IPS-15b (cell line): ENCODE measurements around the gene EPB41L3.

Experiments used
- H3K27me3 ChIP-seq: one replicate; pipeline ENCODE4 v1.6.1; 2013; ENCODE audit warnings: low read length; ENCODE audit not compliant: control insufficient read depth, insufficient read depth
- H3K36me3 ChIP-seq: one replicate; pipeline ENCODE4 v1.6.1; 2013; ENCODE audit warnings: low read length; ENCODE audit not compliant: control insufficient read depth, insufficient read depth
- H3K4me1 ChIP-seq: one replicate; pipeline ENCODE4 v1.6.1; 2013; ENCODE audit warnings: mild to moderate bottlenecking, low read length; ENCODE audit not compliant: control insufficient read depth, insufficient read depth
- H3K4me3 ChIP-seq: one replicate; pipeline ENCODE4 v1.5.1; 2013; ENCODE audit warnings: low read depth, low read length
- H3K9ac ChIP-seq: one replicate; pipeline ENCODE4 v1.6.1; 2013; ENCODE audit warnings: low read depth, mild to moderate bottlenecking, low read length
- H3K9me3 ChIP-seq: one replicate; pipeline ENCODE4 v1.6.1; 2013; ENCODE audit warnings: mild to moderate bottlenecking, low read length; ENCODE audit not compliant: control insufficient read depth, insufficient read depth

EPB41L3 gene

DNA sequence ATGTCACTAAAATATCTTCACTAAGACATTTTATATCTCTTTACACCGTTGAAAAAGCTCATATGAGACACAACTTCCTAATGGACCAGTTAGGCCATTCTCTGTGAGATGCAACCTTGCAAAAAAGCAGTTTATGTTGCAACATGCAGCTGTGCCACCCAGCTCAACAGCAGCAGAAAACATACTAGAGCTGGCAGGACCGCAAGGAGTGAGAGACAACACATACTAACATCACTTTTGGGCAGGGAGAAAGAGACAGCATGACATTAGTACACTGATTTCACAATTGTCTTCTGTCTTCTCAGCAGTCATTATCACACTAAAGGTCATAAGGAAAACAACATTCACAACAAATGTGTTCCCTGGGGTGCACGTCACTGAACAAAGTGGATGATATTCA lies 122.9 kb downstream of the EPB41L3 start:
- Histone ChIP-seq H3K4me3 (no peak overlapping the region), H3K9me3 (no peaks in the 10 kb centered on the region), H3K36me3 (peaks cover 3% of the 10 kb centered on the region), H3K4me1 (no peaks in the 10 kb centered on the region), H3K27me3 (no peaks in the 10 kb centered on the region), H3K9ac (no peak overlapping the region)

DNA sequence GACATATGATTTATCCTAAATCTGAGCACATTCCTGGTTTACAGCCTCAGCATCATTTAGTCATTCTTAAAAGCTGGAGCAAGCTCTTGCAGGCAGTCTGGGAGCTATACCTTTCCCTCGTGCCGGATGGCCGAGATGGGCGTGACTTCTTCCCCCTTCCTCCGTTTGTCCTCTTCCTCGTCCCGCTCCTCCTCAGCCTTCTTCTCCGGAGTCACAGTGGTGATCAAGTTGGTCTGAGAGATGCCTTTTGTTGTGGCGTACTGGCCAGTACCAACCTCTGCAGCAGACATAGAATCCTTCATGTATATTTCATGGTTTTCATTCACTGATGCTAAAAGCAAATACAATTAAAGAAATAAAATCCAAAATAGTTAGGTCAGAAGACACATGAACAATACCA lies 124.2 kb downstream of the EPB41L3 start:
- Histone ChIP-seq H3K9me3 (no peaks in the 10 kb centered on the region), H3K4me1 (no peaks in the 10 kb centered on the region), H3K27me3 (no peaks in the 10 kb centered on the region), H3K9ac (no peak overlapping the region), H3K4me3 (no peak overlapping the region), H3K36me3 (peaks cover 3% of the 10 kb centered on the region)

DNA sequence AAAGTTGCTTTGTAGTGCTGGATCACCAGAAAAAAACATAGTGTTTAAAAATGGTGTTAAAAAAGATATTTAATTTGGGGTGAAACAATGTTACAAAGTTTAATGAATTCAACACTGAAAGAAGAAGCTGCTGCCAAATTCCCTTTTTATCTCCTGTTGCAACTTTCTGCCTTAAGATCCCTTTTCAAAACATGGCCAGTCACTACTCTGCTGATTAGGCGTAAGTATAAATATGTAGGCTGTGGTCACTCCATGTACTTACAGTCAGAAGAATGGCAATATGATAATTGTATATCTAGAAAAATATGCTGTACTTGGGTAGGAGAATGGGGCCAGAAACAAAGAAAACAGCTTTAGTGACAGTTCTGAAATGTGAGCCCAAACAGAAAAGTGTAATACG lies 124.8 kb downstream of the EPB41L3 start:
- Histone ChIP-seq H3K4me3 (no peak overlapping the region), H3K9me3 (no peaks in the 10 kb centered on the region), H3K4me1 (no peaks in the 10 kb centered on the region), H3K9ac (no peak overlapping the region), H3K27me3 (no peaks in the 10 kb centered on the region), H3K36me3 (peaks cover 3% of the 10 kb centered on the region)

DNA sequence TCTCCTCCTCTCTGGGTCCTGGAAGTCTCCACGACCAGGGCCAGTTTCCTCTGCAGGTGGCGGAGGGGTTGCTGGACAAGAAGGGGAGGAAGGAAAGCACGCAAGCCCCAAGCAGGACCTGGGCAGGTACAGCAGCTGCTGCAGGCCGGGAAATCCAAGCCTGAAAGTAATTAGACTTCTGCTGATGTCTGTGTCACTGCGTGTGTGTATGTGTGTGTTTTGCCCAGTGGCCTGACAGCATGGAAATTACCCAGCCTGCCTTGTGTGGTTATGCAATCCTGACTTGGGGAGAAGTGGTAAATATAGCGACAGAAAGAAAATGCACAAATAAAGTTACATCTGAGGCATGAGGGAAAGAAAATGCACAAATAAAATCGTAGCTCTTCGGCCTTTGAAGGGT lies 126.5 kb downstream of the EPB41L3 start:
- no peaks in the 10 kb centered on the region for H3K36me3 ChIP-seq
- no peaks in the 10 kb centered on the region for H3K4me1 ChIP-seq
- H3K27me3 ChIP-seq, result no peaks in the 10 kb centered on the region
- no peak overlapping the region for H3K4me3 ChIP-seq
- no peaks in the 10 kb centered on the region for H3K9me3 ChIP-seq
- H3K9ac ChIP-seq, result no peak overlapping the region

DNA sequence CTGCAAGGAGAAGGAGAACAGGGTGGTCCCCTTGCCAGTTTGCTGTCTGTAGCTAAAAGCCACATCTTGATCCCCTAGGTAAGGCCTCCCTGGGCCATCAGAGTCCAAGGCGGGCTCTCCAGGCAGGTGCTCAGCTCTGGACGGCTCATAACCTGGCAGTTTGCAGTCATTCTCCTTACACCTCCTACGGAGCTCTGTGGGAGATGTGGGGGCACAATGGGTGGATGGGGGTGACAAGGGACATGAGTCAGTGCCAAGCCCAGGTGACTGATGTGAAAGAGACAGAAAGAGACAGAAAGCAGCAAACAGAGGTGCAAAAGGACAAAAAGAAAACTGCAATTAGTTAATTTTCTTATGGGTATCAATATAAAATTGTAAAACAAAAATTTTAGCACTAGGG lies 127.7 kb downstream of the EPB41L3 start:
- no peak overlapping the region for H3K9ac ChIP-seq
- H3K4me1 ChIP-seq, result no peaks in the 10 kb centered on the region
- no peaks in the 10 kb centered on the region for H3K36me3 ChIP-seq
- H3K27me3 ChIP-seq, result no peaks in the 10 kb centered on the region
- H3K9me3 ChIP-seq, result no peaks in the 10 kb centered on the region
- H3K4me3 ChIP-seq, result no peak overlapping the region

DNA sequence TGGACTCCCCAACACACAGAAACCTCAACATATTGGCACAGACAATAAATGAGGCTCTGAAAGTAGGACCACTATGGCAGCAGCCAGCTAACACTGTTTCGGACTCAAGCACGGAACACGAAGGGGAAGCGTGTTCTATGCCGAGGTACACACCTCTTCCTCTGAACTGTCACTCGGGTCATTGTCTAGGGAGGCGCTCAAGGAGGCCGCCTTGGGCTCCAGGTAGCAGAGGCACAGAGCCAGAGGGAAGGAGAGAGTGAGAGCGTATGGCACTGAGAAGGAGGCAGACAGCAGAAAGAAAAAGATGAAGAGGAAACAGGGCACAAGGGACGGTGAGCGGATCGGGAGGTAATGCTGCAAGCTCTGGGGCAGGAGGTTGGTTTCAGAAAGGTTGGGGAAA lies 128.1 kb downstream of the EPB41L3 start:
- Histone ChIP-seq H3K4me1 (no peaks in the 10 kb centered on the region), H3K9me3 (no peaks in the 10 kb centered on the region), H3K36me3 (no peaks in the 10 kb centered on the region), H3K4me3 (no peak overlapping the region), H3K27me3 (no peaks in the 10 kb centered on the region), H3K9ac (no peak overlapping the region)

DNA sequence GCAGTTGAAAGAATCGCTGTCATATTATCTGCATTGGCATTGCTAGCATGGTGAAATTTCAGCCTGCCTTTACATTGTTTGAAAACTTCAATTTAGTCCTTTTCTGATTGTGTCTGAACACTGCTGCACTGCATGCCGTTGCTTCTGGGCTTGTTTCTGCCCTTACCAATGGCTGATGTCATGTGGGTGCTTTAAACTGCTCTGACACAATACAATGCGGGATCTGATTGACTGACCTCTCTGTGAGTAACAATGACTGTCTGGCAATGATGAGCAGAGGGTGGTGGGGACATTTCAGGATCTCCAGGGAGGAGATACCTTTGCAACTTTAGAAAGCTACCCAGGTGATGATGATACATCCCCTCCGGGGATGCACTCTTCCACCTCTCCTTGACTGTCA lies 128.8 kb downstream of the EPB41L3 start:
- no peaks in the 10 kb centered on the region for H3K27me3 ChIP-seq
- H3K4me1 ChIP-seq, result no peaks in the 10 kb centered on the region

DNA sequence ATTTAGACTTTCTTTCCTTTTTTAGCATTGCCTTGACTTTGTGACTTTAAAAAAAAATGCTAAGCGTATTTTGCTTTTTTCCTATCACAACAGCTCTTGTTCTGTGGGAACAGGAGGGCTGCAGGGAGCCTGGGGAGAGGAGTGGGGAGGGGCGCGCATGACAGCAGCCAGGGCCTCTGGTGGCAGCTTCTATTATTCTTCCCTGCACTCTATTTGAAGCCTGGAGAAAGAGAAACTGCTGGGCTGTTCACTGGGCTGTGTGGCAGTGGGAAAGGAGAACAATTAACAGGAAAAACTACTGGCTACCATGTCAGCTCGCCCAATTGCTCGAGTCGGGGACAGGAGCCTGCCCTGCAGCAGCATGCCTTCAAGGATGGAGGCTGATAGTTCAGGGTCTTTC lies 129.3 kb downstream of the EPB41L3 start:
- Histone ChIP-seq H3K27me3 (no peaks in the 10 kb centered on the region), H3K9ac (no peak overlapping the region), H3K4me1 (no peaks in the 10 kb centered on the region), H3K36me3 (no peaks in the 10 kb centered on the region), H3K9me3 (no peaks in the 10 kb centered on the region), H3K4me3 (no peak overlapping the region)

More for the DNA sequence above, 128.8 kb downstream of the EPB41L3 start:
- no peaks in the 10 kb centered on the region for H3K9me3 ChIP-seq
- H3K4me3 ChIP-seq, result no peak overlapping the region
- no peaks in the 10 kb centered on the region for H3K36me3 ChIP-seq
- H3K9ac ChIP-seq, result no peak overlapping the region

DNA sequence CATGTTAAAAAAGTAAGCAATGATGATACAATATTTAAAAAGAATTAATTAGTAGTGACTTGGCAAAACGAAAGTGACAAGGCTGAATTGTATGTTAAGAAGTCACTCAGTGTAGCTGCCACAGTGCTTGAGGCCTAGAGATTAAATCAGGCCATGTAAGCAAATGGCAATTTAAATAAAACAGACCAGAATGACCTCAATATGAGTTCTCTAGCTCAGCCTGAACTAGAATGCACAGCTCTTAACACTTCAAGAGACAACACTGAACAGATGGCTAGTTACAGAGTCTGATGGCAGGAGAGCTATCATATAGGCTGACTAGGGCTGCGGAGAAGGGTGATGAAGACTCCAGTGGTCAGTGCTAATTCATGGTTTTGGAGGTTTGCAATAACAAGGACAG lies 130.3 kb downstream of the EPB41L3 start:
- Histone ChIP-seq H3K4me3 (no peak overlapping the region), H3K36me3 (no peaks in the 10 kb centered on the region), H3K4me1 (no peaks in the 10 kb centered on the region), H3K9me3 (no peaks in the 10 kb centered on the region), H3K9ac (no peak overlapping the region), H3K27me3 (no peaks in the 10 kb centered on the region)

DNA sequence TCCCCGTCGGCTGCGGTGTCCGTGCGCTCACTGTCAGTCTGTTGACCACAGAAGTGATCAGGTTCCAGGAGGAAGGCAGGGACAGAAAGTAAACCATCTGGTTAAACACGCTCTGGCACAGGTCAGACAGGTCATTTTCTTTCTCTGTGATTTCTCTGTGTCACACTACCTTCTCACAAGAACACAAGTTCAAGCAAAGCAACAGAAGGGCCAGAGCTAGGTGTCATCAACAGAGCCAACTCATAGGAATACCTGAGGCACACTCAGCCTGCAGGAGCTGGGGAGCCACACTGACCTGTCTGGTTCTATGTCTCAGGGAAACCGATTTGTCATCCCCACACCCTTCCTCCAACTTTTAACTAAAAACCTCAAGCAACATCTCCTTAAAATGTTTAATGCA lies 133.2 kb downstream of the EPB41L3 start:
- no peaks in the 10 kb centered on the region for H3K27me3 ChIP-seq
- H3K9ac ChIP-seq, result no peak overlapping the region
- H3K36me3 ChIP-seq, result no peaks in the 10 kb centered on the region
- H3K4me1 ChIP-seq, result no peaks in the 10 kb centered on the region
- no peak overlapping the region for H3K4me3 ChIP-seq
- H3K9me3 ChIP-seq, result no peaks in the 10 kb centered on the region

DNA sequence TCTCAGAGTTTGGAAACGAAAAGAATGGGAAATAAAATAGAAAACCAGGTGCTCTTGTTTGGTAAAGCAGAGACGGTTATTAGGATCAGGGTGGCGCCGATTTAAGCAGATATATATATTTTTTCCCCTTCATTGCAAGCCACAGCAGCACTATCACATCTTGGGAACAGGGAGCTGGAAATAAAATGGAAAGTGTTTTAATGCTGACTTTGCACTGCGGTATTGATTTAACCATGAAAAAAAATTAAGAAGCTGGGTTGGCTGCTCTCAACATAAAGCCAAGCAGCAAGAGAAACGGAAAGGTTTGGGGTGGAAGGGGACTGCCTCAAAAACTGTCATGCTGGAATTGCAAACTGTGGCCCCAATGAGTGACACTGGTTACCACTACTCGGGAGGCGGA lies 145.5 kb downstream of the EPB41L3 start:
- no peaks in the 10 kb centered on the region for H3K36me3 ChIP-seq
- no peak overlapping the region for H3K9ac ChIP-seq
- no peaks in the 10 kb centered on the region for H3K4me1 ChIP-seq
- H3K9me3 ChIP-seq, result no peaks in the 10 kb centered on the region
- no peaks in the 10 kb centered on the region for H3K27me3 ChIP-seq
- H3K4me3 ChIP-seq, result no peak overlapping the region

DNA sequence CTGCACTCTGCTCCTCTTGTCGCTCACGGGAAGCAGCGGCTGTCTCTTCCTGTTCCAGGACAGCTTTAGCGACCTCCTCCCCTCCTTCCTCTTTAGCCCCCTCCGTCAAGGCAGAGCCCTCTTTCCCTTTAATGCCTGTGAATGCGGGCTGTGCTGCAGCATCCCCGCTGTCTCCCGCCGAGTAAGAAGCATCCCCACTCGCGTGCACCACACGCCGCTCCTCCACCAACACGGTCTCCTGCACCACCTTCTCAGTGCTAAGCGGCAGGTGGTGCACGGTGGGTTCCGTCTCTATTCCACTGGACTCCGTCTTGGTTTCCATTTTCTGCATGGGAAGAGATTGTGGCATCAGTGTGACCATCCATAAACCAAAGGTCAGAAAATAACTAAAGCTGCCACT lies 146.7 kb downstream of the EPB41L3 start:
- Histone ChIP-seq H3K9me3 (no peaks in the 10 kb centered on the region), H3K27me3 (no peaks in the 10 kb centered on the region), H3K9ac (no peak overlapping the region)

More for the DNA sequence above, 146.7 kb downstream of the EPB41L3 start:
- Histone ChIP-seq H3K4me1 (no peaks in the 10 kb centered on the region), H3K4me3 (no peak overlapping the region), H3K36me3 (no peaks in the 10 kb centered on the region)
